Ovary (tissue), 10 donors: Measurements from ENCODE around the gene RBBP9. TPM values are rescaled to one million over a fixed set of nuclear protein-coding genes. Genes with fewer than 3 reads are reported as not detected.
A peak's percentile ranks its signal among the peaks of the same experiment; 100 is the strongest.

Experiments used
- DNase-seq, 5 donors: peaks; one replicate each; pipeline ENCODE4 v3.0.0-alpha.2; 2019 to 2020
- H3K27ac ChIP-seq, 2 donors: fragments of 200-600 bp; one replicate each; pipeline versions ENCODE4 v1.5.1 to v1.8.0; 2019 to 2022
- H3K27me3 ChIP-seq: fragments of 200-600 bp; one replicate; pipeline ENCODE4 v1.8.0; 2022
- H3K36me3 ChIP-seq: fragments of 200-600 bp; sonication (generic); one replicate; pipeline ENCODE4 v1.5.1; 2019
- H3K4me1 ChIP-seq: one replicate; pipeline ENCODE4 v1.8.1; 2013; ENCODE audit warnings: mild to moderate bottlenecking, moderate library complexity; ENCODE audit not compliant: insufficient read depth
- H3K4me3 ChIP-seq: fragments of 200-600 bp; sonication (generic); one replicate; pipeline ENCODE4 v1.5.1; 2017
- H3K9me3 ChIP-seq, 2 donors: fragments of 200-600 bp in 1 of 2; sonication (generic) in 1 of 2; one replicate each; pipeline versions ENCODE4 v1.5.1 to v1.8.1; 2013 to 2019; ENCODE audit warnings: mild to moderate bottlenecking in 1 of 2, moderate library complexity in 1 of 2
- EP300 ChIP-seq: sonication (generic); formaldehyde crosslinking; IDR thresholded peaks from one replicate; pipeline ENCODE4 v1.6.1; 2017; ENCODE audit warnings: antibody characterized with exemption
- POLR2A ChIP-seq: fragments of 450-650 bp; IDR thresholded peaks from one replicate; pipeline ENCODE4 v1.6.1; 2017; ENCODE audit warnings: antibody characterized with exemption, mild to moderate bottlenecking, moderate library complexity
- WGBS, 3 donors: extraction: QIAGEN DNeasy Blood & Tissue Kit in 1 of 3; methylation state at CpG; one replicate each; pipeline versions ENCODE4 v1.1.5 to v1.1.7; 2013 to 2017; 5-methylcytosine and 5-hydroxymethylcytosine counted together
- intact Hi-C, 4 donors: fragments of 100-400 bp; cut with DNase I; formaldehyde crosslinking; loops; one replicate each; pipeline versions ENCODE4 v1.11.0 to v1.15.1; 2022 to 2023
- long read RNA-seq, 3 donors: library from polyadenylated mRNA in 2 of 3; unstranded in 2 of 3; transcript quantifications; one replicate each; pipeline ENCODE4 v2.0.0 and lab custom pipeline, GENCODE V29; 2021 to 2026
- polyA plus RNA-seq, 2 donors: library from polyadenylated mRNA; stranded (reverse); fragments of 200-250 nt in 1 of 2; fragments of 350-450 nt in 1 of 2; fragmentation: Illumina TruSeq in 1 of 2; extraction: RNeasy Lipid Tissue Mini Kit (QIAGEN cat#74804) in 1 of 2; gene quantifications; one replicate each; pipeline ENCODE4 v1.2.3, GENCODE V29; 2013 to 2014
- total RNA-seq, 7 donors: library from RNA; depleted of rRNA in 2 of 7; stranded (reverse); fragments of >200 nt in 2 of 7; fragmentation: NEBNext Ultra II Directional in 3 of 7; extraction: Animal tissue kit (Norgen Biotek cat#: 25700) in 3 of 7; gene quantifications; one replicate each; pipeline versions ENCODE4 v1.1.0 to v1.2.4, GENCODE V29; 2016 to 2023
- TF ChIP-seq, protein P1 (sequence below), 3 donors: fragments of 450-650 bp in 2 of 3; fragments of 200-600 bp in 1 of 3; IDR thresholded peaks; one replicate each; pipeline versions ENCODE4 v1.5.1 to v1.8.0; 2016 to 2022; ENCODE audit warnings: antibody characterized with exemption in 3 of 3, mild to moderate bottlenecking in 1 of 3
- donor health status: DM: no; HTN: no; CAD: no; lungs with moderate emphysema.
- donor health status: DM: no; HTN: no; CAD: no.
- donor health status: Bipolar disorder and iron deficiency.
- donor health status: DM: yes; HTN: yes; CAD: no.
- donor health status: DM: no; HTN: no; CAD: no.
- donor health status: DM: yes; HTN: yes; CAD: no.

Gene RBBP9
- total RNA-seq (10 to 100 TPM; 10.6 to 13.3 (median 11.8) TPM), polyA plus RNA-seq (10 to 100 TPM in 1 of 2 donors, 1 to 10 TPM in 1; 6.9 to 26.0 TPM)
- long read RNA-seq, donor 1, transcript RBBP9-201 (5 exons, 3,861 nt): major isoform, 5 of 7 reads
- long read RNA-seq, donor 1, partial matches to known transcripts: 2 of 7 reads
- long read RNA-seq, donor 1, other reads (novel, unspliced or antisense): 0 of 7 reads
- long read RNA-seq, donor 2, transcript RBBP9-202 (4 exons, 830 nt): minor isoform, 6 of 19 reads
- long read RNA-seq, donor 2, transcript RBBP9-201 (5 exons, 3,861 nt): major isoform, 13 of 19 reads
- long read RNA-seq, donor 2, partial matches to known transcripts: 0 of 19 reads
- long read RNA-seq, donor 2, other reads (novel, unspliced or antisense): 0 of 19 reads
- long read RNA-seq, donor 3, transcript RBBP9-201 (5 exons, 3,861 nt): major isoform, 7 of 13 reads
- long read RNA-seq, donor 3, partial matches to known transcripts: 0 of 13 reads
- long read RNA-seq, donor 3, other reads (novel, unspliced or antisense): 4 of 13 reads

DNA sequence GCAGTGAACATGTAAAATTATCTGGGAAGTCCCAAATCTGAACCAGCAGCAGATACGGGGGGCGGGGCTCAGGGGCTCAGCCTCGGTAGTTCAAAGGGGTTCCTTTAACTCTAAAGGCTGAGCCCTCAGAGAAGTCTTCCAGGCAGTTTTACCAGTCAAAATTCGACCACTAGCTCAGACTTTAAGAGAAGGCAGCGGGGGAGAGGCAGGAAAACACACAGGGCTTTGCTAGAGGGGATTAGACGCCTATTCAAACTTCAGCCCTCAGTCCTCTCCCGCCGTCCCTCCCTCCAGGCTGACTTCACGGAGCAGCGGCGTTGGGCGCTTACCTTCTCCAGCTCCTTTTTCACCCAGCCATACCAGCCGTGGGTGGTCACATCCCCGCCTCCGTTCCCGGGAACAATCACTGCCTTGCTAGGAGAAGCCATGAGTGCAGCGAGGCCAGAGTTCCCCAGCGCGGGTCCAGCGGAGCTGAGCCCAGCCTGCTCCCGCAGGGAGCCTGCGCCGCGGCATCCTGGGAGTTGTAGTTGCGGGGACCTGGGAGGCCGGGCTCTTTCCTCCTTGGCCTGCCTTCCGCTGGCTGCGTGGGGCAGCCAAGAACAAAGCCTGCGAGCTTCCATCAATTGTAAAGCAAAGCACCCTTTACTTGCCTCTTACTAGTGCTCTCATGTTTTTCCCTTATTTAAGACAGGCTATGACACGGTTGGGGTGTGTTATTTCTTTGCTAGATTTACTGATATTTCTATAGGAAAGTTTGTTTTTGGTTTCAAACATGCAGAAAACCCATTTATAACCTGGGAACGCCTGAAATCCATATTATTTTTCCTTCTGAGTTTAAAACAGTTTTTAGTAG, at the start of gene RBBP9:
Gene RBBP9, minus strand, starts transcription at position 486 of the 853 bp plus-strand sequence. Its CDS starts 58 bp downstream, at position 428.
- 2 to 3% (median 3%) methylated on average over 31 of the region's 31 CpGs for WGBS, 3 donors
- H3K27ac ChIP-seq: peak within 1 kb of the TSS; percentile 43 to 63
- no peaks in the 10 kb centered on the region for H3K36me3 ChIP-seq
- peak within 1 kb of the TSS; percentile 54 for H3K4me3 ChIP-seq
- no peaks in the 10 kb centered on the region for H3K9me3 ChIP-seq
- H3K27me3 ChIP-seq: no peaks in the 10 kb centered on the region
- peak; percentile 79 to 89 (median 83) for DNase-seq
- TF ChIP-seq, protein P1, sequence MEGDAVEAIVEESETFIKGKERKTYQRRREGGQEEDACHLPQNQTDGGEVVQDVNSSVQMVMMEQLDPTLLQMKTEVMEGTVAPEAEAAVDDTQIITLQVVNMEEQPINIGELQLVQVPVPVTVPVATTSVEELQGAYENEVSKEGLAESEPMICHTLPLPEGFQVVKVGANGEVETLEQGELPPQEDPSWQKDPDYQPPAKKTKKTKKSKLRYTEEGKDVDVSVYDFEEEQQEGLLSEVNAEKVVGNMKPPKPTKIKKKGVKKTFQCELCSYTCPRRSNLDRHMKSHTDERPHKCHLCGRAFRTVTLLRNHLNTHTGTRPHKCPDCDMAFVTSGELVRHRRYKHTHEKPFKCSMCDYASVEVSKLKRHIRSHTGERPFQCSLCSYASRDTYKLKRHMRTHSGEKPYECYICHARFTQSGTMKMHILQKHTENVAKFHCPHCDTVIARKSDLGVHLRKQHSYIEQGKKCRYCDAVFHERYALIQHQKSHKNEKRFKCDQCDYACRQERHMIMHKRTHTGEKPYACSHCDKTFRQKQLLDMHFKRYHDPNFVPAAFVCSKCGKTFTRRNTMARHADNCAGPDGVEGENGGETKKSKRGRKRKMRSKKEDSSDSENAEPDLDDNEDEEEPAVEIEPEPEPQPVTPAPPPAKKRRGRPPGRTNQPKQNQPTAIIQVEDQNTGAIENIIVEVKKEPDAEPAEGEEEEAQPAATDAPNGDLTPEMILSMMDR (IDR thresholded peaks at IDR 0.05): no peak
- TF ChIP-seq EP300: no peak
- no peak for TF ChIP-seq POLR2A
- intact Hi-C loops: no loop called here
- peaks cover 4% of the 10 kb centered on the region for H3K4me1 ChIP-seq

DNA sequence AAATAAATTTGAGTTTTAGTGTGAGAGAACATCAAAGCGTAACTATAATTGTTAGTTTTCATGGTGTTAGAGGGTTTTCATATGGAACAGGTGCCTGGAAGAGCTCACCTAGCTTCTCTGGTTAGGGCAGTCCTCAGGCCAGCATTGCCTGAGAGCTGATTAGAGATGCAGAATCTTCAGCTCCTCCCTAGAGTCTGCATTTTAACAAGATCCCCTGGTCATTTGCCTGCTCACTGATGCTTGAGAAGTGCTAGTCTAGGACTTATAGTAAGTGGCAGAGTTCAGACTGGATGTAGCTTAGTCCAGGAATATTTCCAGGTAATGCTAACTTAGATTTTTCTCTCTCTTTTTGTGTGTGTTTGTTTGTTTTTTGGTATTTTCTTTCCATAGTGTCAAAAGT, 48.5 kb upstream of the RBBP9 start:
- no peaks in the 10 kb centered on the region for H3K4me1 ChIP-seq
- 93 to 97% (median 97%) methylated on average over 1 of the region's 1 CpG for WGBS, 3 donors
- H3K27me3 ChIP-seq: no peaks in the 10 kb centered on the region
- intact Hi-C loops: no loop called here
- H3K36me3 ChIP-seq: no peaks in the 10 kb centered on the region
- TF ChIP-seq, protein P1 (IDR thresholded peaks at IDR 0.05): no peak
- TF ChIP-seq EP300 (no peak), POLR2A (no peak)
- H3K4me3 ChIP-seq: no peak overlapping the region
- no peak overlapping the region for H3K27ac ChIP-seq
- no peak for DNase-seq
- H3K9me3 ChIP-seq: no peaks in the 10 kb centered on the region

DNA sequence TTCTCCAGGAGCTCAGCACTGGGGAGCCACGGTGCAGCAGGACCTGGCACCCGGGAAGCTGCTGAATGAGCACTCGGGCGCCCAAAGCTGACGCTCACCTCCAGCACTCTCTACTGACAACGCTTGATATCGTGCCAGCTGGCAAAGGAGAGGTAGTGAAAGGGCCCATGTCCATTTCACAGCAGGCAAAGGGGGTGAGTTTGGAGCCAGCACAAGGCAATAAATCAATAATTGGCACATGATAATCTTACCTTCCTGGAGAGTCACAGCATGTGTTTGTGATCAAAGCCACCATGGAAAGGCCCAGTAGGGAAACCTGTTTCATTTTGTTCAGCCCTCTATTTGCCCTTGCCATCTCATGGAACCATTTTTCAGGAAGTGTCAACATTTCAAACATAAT, 46.9 kb upstream of the RBBP9 start:
- Histone ChIP-seq H3K27me3 (no peaks in the 10 kb centered on the region), H3K27ac (no peak overlapping the region), H3K36me3 (no peaks in the 10 kb centered on the region), H3K4me3 (no peak overlapping the region), H3K4me1 (no peaks in the 10 kb centered on the region), H3K9me3 (no peaks in the 10 kb centered on the region)
- no peak for DNase-seq
- no peak for TF ChIP-seq POLR2A
- TF ChIP-seq, protein P1 (IDR thresholded peaks at IDR 0.05): no peak
- no peak for TF ChIP-seq EP300
- intact Hi-C loops: no loop called here
- WGBS, 3 donors: 74 to 86% (median 82%) methylated on average over 7 of the region's 7 CpGs

DNA sequence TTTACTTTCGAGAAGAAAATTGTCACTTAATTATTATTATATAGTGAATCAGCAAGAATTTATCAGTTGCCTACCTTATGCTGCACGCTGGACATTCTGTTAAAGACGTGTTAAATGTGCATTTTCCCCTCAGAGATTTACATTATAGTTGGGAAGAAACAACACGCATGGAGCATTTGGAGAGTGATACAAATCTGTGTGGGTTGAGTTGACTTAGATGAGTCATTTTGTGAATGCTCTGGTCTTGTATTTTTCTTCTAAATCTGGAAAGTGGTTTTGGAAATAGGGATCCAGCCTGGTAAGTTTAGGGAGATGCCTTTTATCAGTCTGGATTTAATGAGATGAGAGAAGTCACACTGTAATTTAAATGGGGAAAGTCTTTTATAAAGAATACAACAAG, 46.2 kb upstream of the RBBP9 start:
- Histone ChIP-seq H3K36me3 (no peaks in the 10 kb centered on the region), H3K4me3 (no peak overlapping the region), H3K4me1 (no peaks in the 10 kb centered on the region), H3K27me3 (no peaks in the 10 kb centered on the region), H3K27ac (no peak overlapping the region), H3K9me3 (no peaks in the 10 kb centered on the region)
- DNase-seq: no peak
- TF ChIP-seq POLR2A (no peak), EP300 (no peak)
- TF ChIP-seq, protein P1 (IDR thresholded peaks at IDR 0.05): no peak
- 89 to 92% (median 92%) methylated on average over 4 of the region's 4 CpGs for WGBS, 3 donors
- intact Hi-C loops: no loop called here
